Mucosa of descending colon (tissue), 3 donors: ENCODE data around the gene HBM. TPM values are rescaled to one million over a fixed set of nuclear protein-coding genes. Genes with fewer than 3 reads are reported as not detected.
"Not testable (repeated sequence)": the region's sequence is repeated elsewhere in the genome, so short reads cannot be mapped to it uniquely, and the experiment has no call there.

Source experiments
- ATAC-seq: fragments of 200-7000 bp; cut with Tn5 transposase; one replicate; pipeline ENCODE4 v1.9.1; 2020; ENCODE audit warnings: mild to moderate bottlenecking, moderate library complexity
- DNase-seq, 3 donors: peaks; one replicate each; pipeline ENCODE4 v3.0.0-alpha.2; 2020
- H3K36me3 ChIP-seq: fragments of 200-600 bp; one replicate; pipeline ENCODE4 v1.8.0; 2021; ENCODE audit warnings: low read depth, mild to moderate bottlenecking
- H3K4me1 ChIP-seq: fragments of 200-600 bp; one replicate; pipeline ENCODE4 v1.8.0; 2021; ENCODE audit warnings: low read depth, mild to moderate bottlenecking
- H3K4me3 ChIP-seq: fragments of 200-600 bp; one replicate; pipeline ENCODE4 v1.8.0; 2021; ENCODE audit warnings: mild to moderate bottlenecking
- H3K9me3 ChIP-seq: fragments of 200-600 bp; one replicate; pipeline ENCODE4 v1.8.0; 2021; ENCODE audit warnings: mild to moderate bottlenecking
- intact Hi-C, 2 donors: fragments of 100-400 bp; cut with DNase I in 1 of 2; cut with micrococcal nuclease in 1 of 2; formaldehyde crosslinking; loops; one replicate each; pipeline versions ENCODE4 v1.11.0 to v1.11.1; 2022; cut with DNase I, micrococcal nuclease
- total RNA-seq, 3 donors: library from RNA; stranded (reverse); fragmentation: NEBNext Ultra II Directional in 2 of 3; extraction: Animal tissue kit (Norgen Biotek cat#: 25700) in 2 of 3; gene quantifications; one replicate each; pipeline versions ENCODE4 v1.2.1 to v1.2.4, GENCODE V29; 2021 to 2023
- TF ChIP-seq, protein P1 (sequence below): fragments of 200-600 bp; IDR thresholded peaks from one replicate; pipeline ENCODE4 v1.8.0; 2022; ENCODE audit warnings: antibody characterized with exemption, mild to moderate bottlenecking
- donor health status: DM: no; HTN: no; CAD: no; lungs with moderate emphysema.
- donor health status: DM: no; HTN: no; CAD: no.
- donor health status: DM: no; HTN: yes; CAD: no.

The HBM gene
- total RNA-seq, 3 donors from 2014 or later = not detected

- ATAC-seq (no peak), DNase-seq (no peak)
- H3K4me1 ChIP-seq = peaks cover 7% of the 10 kb centered on the region
- intact Hi-C loops = no loop called here
- H3K36me3 ChIP-seq = no peaks in the 10 kb centered on the region
- TF ChIP-seq, protein P1, sequence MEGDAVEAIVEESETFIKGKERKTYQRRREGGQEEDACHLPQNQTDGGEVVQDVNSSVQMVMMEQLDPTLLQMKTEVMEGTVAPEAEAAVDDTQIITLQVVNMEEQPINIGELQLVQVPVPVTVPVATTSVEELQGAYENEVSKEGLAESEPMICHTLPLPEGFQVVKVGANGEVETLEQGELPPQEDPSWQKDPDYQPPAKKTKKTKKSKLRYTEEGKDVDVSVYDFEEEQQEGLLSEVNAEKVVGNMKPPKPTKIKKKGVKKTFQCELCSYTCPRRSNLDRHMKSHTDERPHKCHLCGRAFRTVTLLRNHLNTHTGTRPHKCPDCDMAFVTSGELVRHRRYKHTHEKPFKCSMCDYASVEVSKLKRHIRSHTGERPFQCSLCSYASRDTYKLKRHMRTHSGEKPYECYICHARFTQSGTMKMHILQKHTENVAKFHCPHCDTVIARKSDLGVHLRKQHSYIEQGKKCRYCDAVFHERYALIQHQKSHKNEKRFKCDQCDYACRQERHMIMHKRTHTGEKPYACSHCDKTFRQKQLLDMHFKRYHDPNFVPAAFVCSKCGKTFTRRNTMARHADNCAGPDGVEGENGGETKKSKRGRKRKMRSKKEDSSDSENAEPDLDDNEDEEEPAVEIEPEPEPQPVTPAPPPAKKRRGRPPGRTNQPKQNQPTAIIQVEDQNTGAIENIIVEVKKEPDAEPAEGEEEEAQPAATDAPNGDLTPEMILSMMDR = no peak
- no peaks in the 10 kb centered on the region for H3K9me3 ChIP-seq
- no peak overlapping the region for H3K4me3 ChIP-seq
Measured at GRCh38 chr16:164827-165538, 795 bp upstream of the HBM start.

DNA sequence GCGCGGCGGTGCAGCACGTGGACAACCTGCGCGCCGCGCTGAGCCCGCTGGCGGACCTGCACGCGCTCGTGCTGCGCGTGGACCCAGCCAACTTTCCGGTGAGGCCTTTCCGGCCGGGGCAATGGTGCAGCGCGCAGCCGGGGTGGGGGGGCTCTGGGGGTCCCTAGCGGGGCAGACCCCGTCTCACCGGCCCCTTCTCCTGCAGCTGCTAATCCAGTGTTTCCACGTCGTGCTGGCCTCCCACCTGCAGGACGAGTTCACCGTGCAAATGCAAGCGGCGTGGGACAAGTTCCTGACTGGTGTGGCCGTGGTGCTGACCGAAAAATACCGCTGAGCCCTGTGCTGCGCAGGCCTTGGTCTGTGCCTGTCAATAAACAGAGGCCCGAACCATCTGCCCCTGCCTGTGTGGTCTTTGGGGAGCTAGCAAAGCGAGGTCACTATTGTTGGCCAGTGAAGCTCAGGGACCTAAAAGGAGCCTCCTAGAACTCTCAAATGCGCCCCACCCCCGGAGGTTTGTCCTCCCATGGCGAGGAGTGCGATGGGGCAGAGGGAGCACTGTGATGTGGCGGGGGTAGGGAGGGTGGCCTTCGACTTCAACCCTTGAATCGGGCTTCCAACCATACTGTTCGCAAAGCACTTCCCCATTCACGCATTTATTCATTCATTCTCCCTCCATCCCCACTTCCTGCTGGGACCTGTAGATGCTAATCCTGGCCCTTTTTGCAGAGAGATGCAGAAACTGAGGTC lies 770 bp downstream of the HBM start:
- no peaks in the 10 kb centered on the region for H3K36me3 ChIP-seq
- no peak overlapping the region for H3K4me3 ChIP-seq
- TF ChIP-seq, protein P1 = no peak
- peaks cover 7% of the 10 kb centered on the region for H3K4me1 ChIP-seq
- intact Hi-C loops = no loop called here
- H3K9me3 ChIP-seq = no peaks in the 10 kb centered on the region
- DNase-seq (peak in 1 of 3 donors; percentile 20), ATAC-seq (no peak)

- Histone ChIP-seq H3K9me3 (no peaks in the 10 kb centered on the region), H3K4me1 (peaks cover 7% of the 10 kb centered on the region), H3K36me3 (no peaks in the 10 kb centered on the region), H3K4me3 (no peak overlapping the region)
- TF ChIP-seq, protein P1 = no peak
- no peak for DNase-seq
- ATAC-seq = no peak
- intact Hi-C loops = no loop called here
Measured at GRCh38 chr16:167122-167690, 1.4 kb downstream of the HBM start.

GRCh38 chr16:168424-168823 lies 2.6 kb downstream of the HBM start:
- intact Hi-C loops = no loop called here
- no peak overlapping the region for H3K4me3 ChIP-seq
- ATAC-seq = no peak
- DNase-seq = no peak
- TF ChIP-seq, protein P1 = no peak
- peaks cover 7% of the 10 kb centered on the region for H3K4me1 ChIP-seq
- H3K9me3 ChIP-seq = no peaks in the 10 kb centered on the region
- no peaks in the 10 kb centered on the region for H3K36me3 ChIP-seq

GRCh38 chr16:169014-169413 lies 3.2 kb downstream of the HBM start:
- DNase-seq = no peak
- TF ChIP-seq, protein P1 = no peak
- H3K4me3 ChIP-seq = no peak overlapping the region
- intact Hi-C loops = no loop called here
- peaks cover 7% of the 10 kb centered on the region for H3K4me1 ChIP-seq
- no peaks in the 10 kb centered on the region for H3K36me3 ChIP-seq
- no peaks in the 10 kb centered on the region for H3K9me3 ChIP-seq
- ATAC-seq = no peak

- DNase-seq (peak in 1 of 3 donors; percentile 28), ATAC-seq (peak; percentile 61)
- intact Hi-C loops, H3K36me3 ChIP-seq, H3K9me3 ChIP-seq, H3K4me3 ChIP-seq, H3K4me1 ChIP-seq: not testable (repeated sequence)
Measured at GRCh38 chr16:170088-170507, 4.3 kb downstream of the HBM start.
